Loucy (cell line): Measurements from ENCODE around the gene PRDM12.

Experiments used
- H2AFZ ChIP-seq: fragments of 200-600 bp; sonication (generic); 2 replicates; pipeline ENCODE4 v1.6.0; 2016; ENCODE audit warnings: antibody characterized with exemption, mild to moderate bottlenecking, low read length, moderate library complexity
- H3F3A ChIP-seq: fragments of 200-600 bp; 2 replicates; pipeline ENCODE4 v1.6.0; 2016; ENCODE audit warnings: antibody characterized with exemption, low read depth, mild to moderate bottlenecking
- H3K27me3 ChIP-seq: fragments of 200-600 bp; sonication (generic); 2 replicates; pipeline ENCODE4 v1.6.1; 2014; ENCODE audit warnings: low read length, mild to moderate bottlenecking; ENCODE audit not compliant: insufficient read depth, poor library complexity, severe bottlenecking
- H3K36me3 ChIP-seq: fragments of 200-600 bp; sonication (generic); 2 replicates; pipeline ENCODE4 v1.6.1; 2016; ENCODE audit warnings: low read length; ENCODE audit not compliant: insufficient read depth
- H3K4me1 ChIP-seq: fragments of 200-600 bp; sonication (generic); 2 replicates; pipeline ENCODE4 v1.5.1; 2014; ENCODE audit warnings: low read length, mild to moderate bottlenecking; ENCODE audit not compliant: insufficient read depth, poor library complexity, severe bottlenecking
- H3K4me2 ChIP-seq: fragments of 200-600 bp; sonication (generic); 2 replicates; pipeline ENCODE4 v1.6.0; 2014; ENCODE audit warnings: antibody characterized with exemption, low read length, low read depth, mild to moderate bottlenecking; ENCODE audit not compliant: poor library complexity, severe bottlenecking
- H3K4me3 ChIP-seq: fragments of 200-600 bp; sonication (generic); 2 replicates; pipeline ENCODE4 v1.5.1; 2014; ENCODE audit warnings: low read length, mild to moderate bottlenecking, mixed read lengths; ENCODE audit not compliant: poor library complexity, severe bottlenecking
- H3K79me2 ChIP-seq: fragments of 200-600 bp; sonication (generic); 2 replicates; pipeline ENCODE4 v1.6.1; 2014; ENCODE audit warnings: low read length; ENCODE audit not compliant: insufficient read depth
- H3K9ac ChIP-seq: fragments of 200-600 bp; sonication (generic); 2 replicates; pipeline ENCODE4 v1.6.0; 2014; ENCODE audit warnings: mild to moderate bottlenecking, low read depth, low read length, moderate library complexity; ENCODE audit not compliant: poor library complexity, severe bottlenecking
- H3K9me2 ChIP-seq: fragments of 200-600 bp; sonication (generic); replicated peaks from 2 replicates; pipeline ENCODE4 v1.6.1; 2016; ENCODE audit warnings: low read depth, low read length, mixed read lengths
- H3K9me3 ChIP-seq: fragments of 200-600 bp; sonication (generic); 2 replicates; pipeline ENCODE4 v1.6.1; 2014; ENCODE audit warnings: mild to moderate bottlenecking, antibody characterized with exemption, low read length, low read depth; ENCODE audit not compliant: insufficient read depth
- H4K20me1 ChIP-seq: fragments of 200-600 bp; sonication (generic); 2 replicates; pipeline ENCODE4 v1.6.0; 2014; ENCODE audit warnings: antibody characterized with exemption, low read length, mild to moderate bottlenecking; ENCODE audit not compliant: insufficient read depth, poor library complexity, severe bottlenecking
- CTCF ChIP-seq: fragments of 200-600 bp; sonication (generic); conservative IDR thresholded peaks from 2 replicates; pipeline ENCODE4 v1.5.1; 2014; ENCODE audit warnings: mild to moderate bottlenecking, antibody characterized with exemption, low read length
- EZH2phosphoT487 ChIP-seq: fragments of 200-600 bp; IDR thresholded peaks from 2 replicates; pipeline ENCODE4 v1.6.1; 2018; ENCODE audit warnings: antibody characterized with exemption, mild to moderate bottlenecking, moderate library complexity, borderline replicate concordance

The PRDM12 gene

GRCh38 chr9:130634801-130635200 is 29.6 kb upstream of the PRDM12 start:
- H3K4me3 ChIP-seq, result no peak overlapping the region
- H3K36me3 ChIP-seq, result peaks cover 17% of the 10 kb centered on the region; the same call in 1 of the 2 replicates
- no peaks in the 10 kb centered on the region for H3K4me1 ChIP-seq
- H3K27me3 ChIP-seq, result no peaks in the 10 kb centered on the region
- no peaks in the 10 kb centered on the region for H3F3A ChIP-seq
- H3K4me2 ChIP-seq, result no peak overlapping the region
- H4K20me1 ChIP-seq, result no peaks in the 10 kb centered on the region
- no peaks in the 10 kb centered on the region for H3K9me2 ChIP-seq
- no peaks in the 10 kb centered on the region for H3K79me2 ChIP-seq
- no peak for TF ChIP-seq EZH2phosphoT487
- no peak for TF ChIP-seq CTCF
- H2AFZ ChIP-seq, result no peak overlapping the region
- no peaks in the 10 kb centered on the region for H3K9me3 ChIP-seq
- no peak overlapping the region for H3K9ac ChIP-seq

GRCh38 chr9:130635306-130635705 is 29.1 kb upstream of the PRDM12 start:
- no peak overlapping the region for H2AFZ ChIP-seq
- TF ChIP-seq EZH2phosphoT487 (no peak), CTCF (no peak)

GRCh38 chr9:130635721-130636647 is 28.4 kb upstream of the PRDM12 start:
- no peaks in the 10 kb centered on the region for H4K20me1 ChIP-seq
- no peak overlapping the region for H3K9ac ChIP-seq
- no peaks in the 10 kb centered on the region for H3K79me2 ChIP-seq
- no peaks in the 10 kb centered on the region for H3K27me3 ChIP-seq
- no peaks in the 10 kb centered on the region for H3K4me1 ChIP-seq
- peaks cover 11% of the 10 kb centered on the region; the same call in 1 of the 2 replicates for H3K36me3 ChIP-seq
- H3K4me3 ChIP-seq, result no peak overlapping the region
- no peak overlapping the region for H3K4me2 ChIP-seq
- H3F3A ChIP-seq, result no peaks in the 10 kb centered on the region
- TF ChIP-seq EZH2phosphoT487 (no peak), CTCF (no peak)
- no peak overlapping the region for H2AFZ ChIP-seq
- no peaks in the 10 kb centered on the region for H3K9me3 ChIP-seq
- H3K9me2 ChIP-seq, result no peaks in the 10 kb centered on the region

More at GRCh38 chr9:130635306-130635705, 29.1 kb upstream of the PRDM12 start:
- Histone ChIP-seq H3K79me2 (no peaks in the 10 kb centered on the region), H3F3A (no peaks in the 10 kb centered on the region), H3K36me3 (peaks cover 17% of the 10 kb centered on the region; the same call in 1 of the 2 replicates), H3K4me3 (no peak overlapping the region), H3K4me2 (no peak overlapping the region), H3K4me1 (no peaks in the 10 kb centered on the region), H3K9me2 (no peaks in the 10 kb centered on the region), H3K9ac (no peak overlapping the region), H3K27me3 (no peaks in the 10 kb centered on the region), H4K20me1 (no peaks in the 10 kb centered on the region), H3K9me3 (no peaks in the 10 kb centered on the region)
